Progenitor cell of endocrine pancreas (in vitro differentiated cells): ENCODE data around the gene UTP11. TPM values are rescaled to one million over a fixed set of nuclear protein-coding genes. Genes with fewer than 3 reads are reported as not detected.

Source experiments
- DNase-seq: peaks from one replicate; pipeline ENCODE4 v3.0.0; 2021; ENCODE audit warnings: low spot score; ENCODE audit not compliant: unreplicated experiment
- H3K27ac Mint-ChIP-seq: 2 replicates; pipeline ENCODE4 v1.8.0; 2021; ENCODE audit warnings: mild to moderate bottlenecking, moderate library complexity, mixed read lengths
- H3K27me3 Mint-ChIP-seq: 2 replicates; pipeline ENCODE4 v1.8.0; 2021; ENCODE audit warnings: mixed read lengths
- H3K36me3 Mint-ChIP-seq: 2 replicates; pipeline ENCODE4 v1.8.0; 2022; ENCODE audit warnings: mixed read lengths; ENCODE audit not compliant: insufficient read depth
- H3K4me1 Mint-ChIP-seq: 2 replicates; pipeline ENCODE4 v1.8.0; 2021; ENCODE audit warnings: low read depth, mixed read lengths
- H3K4me3 Mint-ChIP-seq: 2 replicates; pipeline ENCODE4 v1.8.0; 2021; ENCODE audit warnings: low read depth, mild to moderate bottlenecking, moderate library complexity, mixed read lengths
- H3K9me3 Mint-ChIP-seq: 2 replicates; pipeline ENCODE4 v1.8.0; 2021; ENCODE audit warnings: low read depth, mixed read lengths
- CTCF ChIP-seq: fragments of 200-600 bp; sonication (generic); IDR thresholded peaks from one replicate; pipeline ENCODE4 v1.5.0; 2021; ENCODE audit warnings: antibody characterized with exemption, mild to moderate bottlenecking; ENCODE audit not compliant: unreplicated experiment
- total RNA-seq: library from RNA; stranded (reverse); gene quantifications from 2 replicates; pipeline ENCODE4 v1.2.1, GENCODE V29; 2021

UTP11 gene
- total RNA-seq, 1 donor from 2014 or later, result 23.8 TPM

GRCh38 chr1:38046884-38047602, 34.5 kb downstream of the UTP11 start:
- Mint-ChIP-seq H3K4me1 (peaks cover 1% of the 10 kb centered on the region), H3K4me3 (peak overlapping the region; percentile 71), H3K27me3 (peaks cover 76% of the 10 kb centered on the region), H3K9me3 (no peaks in the 10 kb centered on the region), H3K36me3 (no peaks in the 10 kb centered on the region), H3K27ac (no peak overlapping the region)
- DNase-seq, result peak; percentile 52
- no peak for TF ChIP-seq CTCF

- peak; percentile 37 for DNase-seq
- Mint-ChIP-seq H3K36me3 (no peaks in the 10 kb centered on the region), H3K4me3 (peak overlapping the region; percentile 71), H3K27ac (no peak overlapping the region), H3K9me3 (no peaks in the 10 kb centered on the region), H3K27me3 (peaks cover 76% of the 10 kb centered on the region), H3K4me1 (peaks cover 1% of the 10 kb centered on the region)
- TF ChIP-seq CTCF, result no peak
Observed at GRCh38 chr1:38047603-38048141, 35.1 kb downstream of the UTP11 start.

GRCh38 chr1:38050397-38051078, 38.0 kb downstream of the UTP11 start:
- H3K4me3 Mint-ChIP-seq, result no peak overlapping the region
- peaks cover 1% of the 10 kb centered on the region for H3K4me1 Mint-ChIP-seq
- no peak for TF ChIP-seq CTCF
- H3K27me3 Mint-ChIP-seq, result peaks cover 77% of the 10 kb centered on the region
- H3K36me3 Mint-ChIP-seq, result no peaks in the 10 kb centered on the region
- no peak overlapping the region for H3K27ac Mint-ChIP-seq
- no peaks in the 10 kb centered on the region for H3K9me3 Mint-ChIP-seq
- DNase-seq, result no peak

- Mint-ChIP-seq H3K36me3 (no peaks in the 10 kb centered on the region), H3K27ac (no peak overlapping the region), H3K9me3 (no peaks in the 10 kb centered on the region), H3K4me1 (peaks cover 1% of the 10 kb centered on the region), H3K27me3 (peaks cover 79% of the 10 kb centered on the region), H3K4me3 (no peak overlapping the region)
- no peak for TF ChIP-seq CTCF
- no peak for DNase-seq
Observed at GRCh38 chr1:38051079-38051543, 38.6 kb downstream of the UTP11 start.

GRCh38 chr1:38052750-38053415, 40.3 kb downstream of the UTP11 start:
- Mint-ChIP-seq H3K27ac (no peak overlapping the region), H3K36me3 (no peaks in the 10 kb centered on the region), H3K27me3 (peaks cover 72% of the 10 kb centered on the region), H3K4me3 (no peak overlapping the region), H3K9me3 (no peaks in the 10 kb centered on the region), H3K4me1 (no peaks in the 10 kb centered on the region)
- TF ChIP-seq CTCF, result no peak
- DNase-seq, result no peak
